ENCODE measurements around the gene MAST1.
"Not testable (repeated sequence)": the region's sequence is repeated elsewhere in the genome, so short reads cannot be mapped to it uniquely, and the experiment has no call there.

Gene MAST1

GRCh38 chr19:12893582-12893981 is 55.3 kb downstream of the MAST1 start:
- no peak for DNase-seq (ENCODE audit: low read depth in 2 of 2)

DNA sequence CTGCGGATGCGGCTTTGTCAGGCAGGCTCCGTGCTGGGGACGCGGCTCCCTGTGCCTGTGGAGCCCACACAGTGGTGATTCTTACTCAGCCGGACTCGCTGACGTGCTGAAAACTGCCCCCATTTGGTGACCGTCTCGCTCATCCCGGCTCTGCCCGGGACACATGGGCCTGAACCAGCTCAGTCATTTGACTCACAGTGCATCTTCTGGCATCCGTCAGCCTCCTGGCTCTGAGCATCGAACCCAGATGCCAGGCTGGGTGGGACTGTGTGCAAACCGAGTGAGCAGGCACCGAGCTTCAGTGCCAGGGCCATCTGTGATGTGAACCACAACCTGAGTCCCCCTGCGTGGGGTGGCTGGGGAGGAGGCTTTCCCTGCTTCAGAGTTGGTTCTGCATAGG is 58.1 kb downstream of the MAST1 start:
- no peak for DNase-seq (ENCODE audit: low read depth in 2 of 2)

GRCh38 chr19:12899891-12900518 is 61.7 kb downstream of the MAST1 start:
- DNase-seq (ENCODE audit: low read depth in 2 of 2), result peak; percentile 45 to 61

DNA sequence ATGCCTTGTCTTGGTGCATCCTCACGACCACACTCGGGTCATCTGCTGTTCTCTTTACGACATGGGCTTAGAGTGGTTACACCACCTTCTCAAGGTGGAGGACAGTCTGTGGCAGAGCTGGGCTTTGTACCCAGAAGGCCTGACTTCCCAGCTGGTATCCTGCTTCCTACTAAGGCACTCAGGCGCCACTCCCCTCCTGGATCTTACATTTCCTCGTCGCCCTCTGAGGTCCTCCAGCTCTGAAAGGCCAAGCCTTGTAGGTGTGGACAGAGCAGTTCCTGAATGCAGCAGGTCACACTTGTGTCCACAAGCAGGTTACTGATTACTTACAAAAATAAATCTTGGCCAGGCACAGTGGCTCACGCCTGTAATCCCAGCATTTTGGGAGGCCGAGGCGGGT is 68.9 kb downstream of the MAST1 start:
- DNase-seq (ENCODE audit: low read depth in 2 of 2), result no peak

- DNase-seq (ENCODE audit: low read depth in 2 of 2), result no peak
Observed at GRCh38 chr19:12912571-12912970, 74.3 kb downstream of the MAST1 start.

DNA sequence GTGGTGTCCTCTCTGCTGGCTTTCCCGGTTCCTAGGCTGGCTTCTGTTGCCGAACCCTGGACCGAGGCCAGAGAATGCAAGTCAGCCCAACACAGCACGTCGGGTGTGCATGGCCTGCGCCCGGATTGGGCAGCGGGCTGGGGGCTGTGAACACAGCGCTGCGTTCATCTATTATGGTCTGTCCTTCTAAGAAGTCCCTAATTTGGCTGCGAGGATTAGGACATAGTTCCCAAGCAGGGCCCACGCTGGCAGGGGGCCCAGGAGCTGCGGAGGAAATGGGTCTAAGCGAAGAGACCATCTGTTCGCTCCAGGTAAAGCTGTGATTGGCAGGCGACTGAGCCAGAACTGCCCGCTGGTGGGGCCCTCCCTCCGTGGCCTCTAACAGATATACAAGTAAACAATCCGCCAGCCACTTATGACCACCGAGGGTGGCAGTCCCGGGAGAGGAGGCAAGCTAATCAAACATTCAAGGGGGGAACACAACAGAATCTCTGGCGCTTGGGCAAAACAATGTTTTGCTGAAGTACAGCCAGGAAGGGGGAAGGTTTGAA is 74.8 kb downstream of the MAST1 start:
- DNase-seq (ENCODE audit: low read depth in 2 of 2), result no peak

- DNase-seq (ENCODE audit: low read depth in 2 of 2), result peak in 1 of 2 donors; percentile 27
Observed at GRCh38 chr19:12913851-12914690, 75.8 kb downstream of the MAST1 start.

GRCh38 chr19:12915860-12916259 is 77.5 kb downstream of the MAST1 start:
- not testable (repeated sequence) for DNase-seq (ENCODE audit: low read depth in 2 of 2)

GRCh38 chr19:12918253-12918652 is 79.9 kb downstream of the MAST1 start:
- no peak for DNase-seq (ENCODE audit: low read depth in 2 of 2)

GRCh38 chr19:12921047-12921446 is 82.7 kb downstream of the MAST1 start:
- no peak for DNase-seq (ENCODE audit: low read depth in 2 of 2)

DNA sequence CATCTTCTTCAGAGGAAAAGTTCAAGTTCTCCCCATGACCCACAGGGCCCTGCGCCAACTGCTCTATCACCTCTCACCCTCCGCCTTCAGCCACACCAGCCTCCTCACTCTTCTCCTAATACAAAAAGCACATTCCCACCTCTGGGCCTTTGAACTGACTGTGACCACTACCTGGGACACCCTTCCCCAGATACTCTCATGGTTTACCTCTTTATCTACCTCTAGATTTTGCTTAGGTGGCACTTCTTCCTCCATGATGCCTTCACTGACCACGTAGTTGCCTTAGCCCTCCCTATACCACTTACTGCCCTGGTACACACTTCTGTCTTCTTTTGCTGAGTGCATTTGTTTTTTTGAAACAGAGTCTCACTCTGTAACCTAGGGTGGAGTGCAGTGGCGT is 84.6 kb downstream of the MAST1 start:
- DNase-seq (ENCODE audit: low read depth in 2 of 2), result no peak
